Sigmoid colon (tissue), 4 donors: ENCODE data around the gene ATAD5.

Experiments used
- CTCF ChIP-seq, 4 experiments: fragments of 450-650 bp in 3 of 4; fragments of 200-600 bp in 1 of 4; IDR thresholded peaks; one replicate each; pipeline ENCODE4 v1.5.1; 2016 to 2019; ENCODE audit warnings: antibody characterized with exemption in 4 of 4, mild to moderate bottlenecking in 3 of 4, moderate library complexity in 2 of 4
- EP300 ChIP-seq, 4 donors: sonication (generic); formaldehyde crosslinking; IDR thresholded peaks; one replicate each; pipeline ENCODE4 v1.6.1; 2017; ENCODE audit warnings: antibody characterized with exemption in 4 of 4
- POLR2AphosphoS5 ChIP-seq, 4 donors: sonication (generic); formaldehyde crosslinking; IDR thresholded peaks; one replicate each; pipeline ENCODE4 v1.6.1; 2017; ENCODE audit warnings: antibody characterized with exemption in 4 of 4

GRCh38 chr17:30793282-30793977 lies 38.3 kb upstream of the ATAD5 start:
- TF ChIP-seq CTCF (IDR thresholded peaks at IDR 0.05) (no peak), POLR2AphosphoS5 (IDR thresholded peaks at IDR 0.05) (no peak), EP300 (IDR thresholded peaks at IDR 0.05) (no peak)
